ENCODE measurements around the gene QRFPR. TPM values are rescaled to one million over a fixed set of nuclear protein-coding genes. Genes with fewer than 3 reads are reported as not detected.

Gene QRFPR
- total RNA-seq, 3 donors from 2014 or later = 0.66 to 1.3 TPM; not detected in 1

GRCh38 chr4:121373841-121374240 lies 7.0 kb downstream of the QRFPR start:
- Histone ChIP-seq H3K36me3 (no peaks in the 10 kb centered on the region), H3K27ac (no peak overlapping the region), H3K4me3 (no peak overlapping the region), H3K27me3 (no peaks in the 10 kb centered on the region), H3K4me1 (no peaks in the 10 kb centered on the region), H3K9me3 (no peaks in the 10 kb centered on the region)
- peak in 1 of 2 donors; percentile 35 for DNase-seq (ENCODE audit: low spot score in 2 of 2)
- intact Hi-C loops (cut with DNase I; ENCODE audit: low total_unique reads) = no loop called here
- TF ChIP-seq POLR2AphosphoS5 (IDR thresholded peaks at IDR 0.05) (no peak), CTCF (IDR thresholded peaks at IDR 0.05) (no peak), POLR2A (IDR thresholded peaks at IDR 0.05) (no peak)

GRCh38 chr4:121370729-121371325 lies 10.0 kb downstream of the QRFPR start:
- H3K27me3 ChIP-seq = no peaks in the 10 kb centered on the region
- H3K27ac ChIP-seq = no peak overlapping the region
- peak; percentile 35 to 46 (median 39) for TF ChIP-seq CTCF (IDR thresholded peaks at IDR 0.05)
- no peak for TF ChIP-seq POLR2A (IDR thresholded peaks at IDR 0.05)
- H3K4me3 ChIP-seq = no peak overlapping the region
- H3K4me1 ChIP-seq = no peaks in the 10 kb centered on the region
- DNase-seq (ENCODE audit: low spot score in 2 of 2) = no peak
- no peaks in the 10 kb centered on the region for H3K9me3 ChIP-seq
- intact Hi-C loops (cut with DNase I; ENCODE audit: low total_unique reads) = no loop called here
- H3K36me3 ChIP-seq = no peaks in the 10 kb centered on the region

GRCh38 chr4:121360495-121360894 lies 20.3 kb downstream of the QRFPR start:
- intact Hi-C loops (cut with DNase I; ENCODE audit: low total_unique reads) = loop anchor here (5.0 kb wide), 1 partner anchor 562 kb away; no protein-coding TSS in a partner anchor
- Histone ChIP-seq H3K36me3 (no peaks in the 10 kb centered on the region), H3K9me3 (no peaks in the 10 kb centered on the region), H3K4me3 (no peak overlapping the region), H3K4me1 (no peaks in the 10 kb centered on the region), H3K27ac (no peak overlapping the region), H3K27me3 (no peaks in the 10 kb centered on the region)
- TF ChIP-seq POLR2AphosphoS5 (IDR thresholded peaks at IDR 0.05) = no peak
- TF ChIP-seq POLR2A (IDR thresholded peaks at IDR 0.05) = no peak
- no peak for TF ChIP-seq CTCF (IDR thresholded peaks at IDR 0.05)
- DNase-seq (ENCODE audit: low spot score in 2 of 2) = no peak

GRCh38 chr4:121358473-121358872 lies 22.3 kb downstream of the QRFPR start:
- no peak for DNase-seq (ENCODE audit: low spot score in 2 of 2)
- intact Hi-C loops (cut with DNase I; ENCODE audit: low total_unique reads) = no loop called here
- TF ChIP-seq POLR2A (IDR thresholded peaks at IDR 0.05) (no peak), CTCF (IDR thresholded peaks at IDR 0.05) (no peak), POLR2AphosphoS5 (IDR thresholded peaks at IDR 0.05) (no peak)
- Histone ChIP-seq H3K4me1 (no peaks in the 10 kb centered on the region), H3K27me3 (no peaks in the 10 kb centered on the region), H3K27ac (no peak overlapping the region), H3K36me3 (no peaks in the 10 kb centered on the region), H3K4me3 (no peak overlapping the region), H3K9me3 (peaks cover 0 to 9% of the 10 kb centered on the region in 2 donors)

GRCh38 chr4:121353213-121353612 lies 27.6 kb downstream of the QRFPR start:
- H3K27me3 ChIP-seq = no peaks in the 10 kb centered on the region
- H3K9me3 ChIP-seq = peaks cover 0 to 11% of the 10 kb centered on the region in 2 donors
- H3K27ac ChIP-seq = no peak overlapping the region
- intact Hi-C loops (cut with DNase I; ENCODE audit: low total_unique reads) = no loop called here
- no peaks in the 10 kb centered on the region for H3K4me1 ChIP-seq
- H3K36me3 ChIP-seq = no peaks in the 10 kb centered on the region
- no peak for DNase-seq (ENCODE audit: low spot score in 2 of 2)
- TF ChIP-seq POLR2A (IDR thresholded peaks at IDR 0.05) (no peak), POLR2AphosphoS5 (IDR thresholded peaks at IDR 0.05) (no peak), CTCF (IDR thresholded peaks at IDR 0.05) (no peak)
- H3K4me3 ChIP-seq = no peak overlapping the region

Measured in breast epithelium (tissue), 4 donors.